HG03060 (cell line): ENCODE results near the gene RBM7.

Experiments used
- ATAC-seq: cut with Tn5 transposase; IDR thresholded peaks from one replicate; pipeline ENCODE4 v1.9.1; 2021; ENCODE audit warnings: low read depth, moderate number of reproducible peaks; ENCODE audit not compliant: unreplicated experiment

RBM7 gene

GRCh38 chr11:114395736-114396135 lies 4.7 kb upstream of the RBM7 start:
- no peak for ATAC-seq

DNA sequence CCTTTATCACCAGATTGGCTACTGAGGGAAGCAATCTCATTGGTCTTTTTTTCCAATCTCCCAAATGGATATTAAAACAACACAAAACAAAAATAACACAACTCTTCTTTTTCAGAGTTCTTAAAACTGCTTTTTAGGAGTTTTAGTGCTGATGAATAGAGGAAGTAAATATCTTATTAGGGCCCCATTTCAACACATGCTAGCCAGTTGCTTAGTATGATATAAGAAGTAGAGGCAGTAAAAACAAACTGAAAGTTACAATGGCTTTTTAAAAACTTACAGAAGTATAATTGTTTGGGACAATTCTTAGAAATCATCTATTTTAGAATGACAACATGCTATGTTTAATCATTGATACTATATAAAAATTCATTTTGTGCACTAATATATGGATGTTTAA lies 3.5 kb upstream of the RBM7 start:
- no peak for ATAC-seq

GRCh38 chr11:114397349-114397982 lies 3.0 kb upstream of the RBM7 start:
- ATAC-seq = no peak

GRCh38 chr11:114398303-114398920 lies 2.1 kb upstream of the RBM7 start:
- ATAC-seq = no peak

DNA sequence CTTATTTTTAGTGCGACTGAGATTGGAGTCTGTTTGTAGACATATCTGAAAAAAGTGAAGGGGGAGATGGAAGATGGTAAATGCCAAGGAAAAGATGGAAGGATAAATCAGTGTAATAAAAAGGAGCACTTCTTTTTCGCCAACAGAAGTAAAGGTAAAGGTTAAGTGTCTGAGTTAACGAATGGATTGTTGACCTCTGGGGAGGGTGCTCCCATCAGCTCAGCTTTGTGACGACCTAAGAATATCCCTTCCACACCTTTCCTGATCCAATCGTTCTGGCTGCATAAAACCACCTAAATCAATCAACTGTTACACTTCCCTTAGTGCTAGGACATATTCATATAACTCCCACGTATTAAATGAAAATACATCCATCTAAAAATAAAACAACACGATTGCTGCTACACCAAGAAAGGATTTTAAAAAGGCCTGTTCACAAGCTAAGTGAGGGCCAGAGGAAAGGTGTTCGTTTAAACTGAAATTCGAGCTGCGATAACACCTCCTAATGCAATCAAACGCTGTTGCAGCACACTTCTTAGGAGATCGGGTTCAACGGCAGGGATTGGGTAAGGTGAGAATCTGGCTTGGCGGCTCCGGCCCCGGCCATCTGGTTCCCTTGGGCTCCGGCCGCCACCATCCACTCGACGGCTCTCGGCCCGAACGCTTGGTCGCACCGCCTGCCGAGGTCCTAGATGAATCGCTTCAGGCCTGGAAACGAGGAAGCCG lies 813 bp upstream of the RBM7 start:
- peak; percentile 11 for ATAC-seq

DNA sequence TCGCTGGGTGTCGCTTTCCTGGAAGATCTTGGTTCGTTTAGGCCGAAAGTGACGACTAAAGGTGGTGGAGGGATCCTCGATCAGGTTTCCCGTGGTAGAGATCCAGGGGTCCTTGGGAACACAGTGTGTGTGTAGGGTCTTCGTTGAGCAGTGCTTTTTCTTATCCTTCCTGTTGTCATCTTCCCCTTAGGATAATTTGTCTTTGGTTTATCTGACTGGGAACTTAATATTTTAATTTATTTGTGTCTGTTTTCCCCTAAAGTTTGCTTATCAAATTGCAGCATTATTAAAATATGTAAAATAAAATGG lies 403 bp downstream of the RBM7 start:
- ATAC-seq = no peak

- no peak for ATAC-seq
Observed at GRCh38 chr11:114401311-114401710, 845 bp downstream of the RBM7 start.

- no peak for ATAC-seq
Observed at GRCh38 chr11:114412946-114413345, 12.5 kb downstream of the RBM7 start.

GRCh38 chr11:114413958-114414357 lies 13.5 kb downstream of the RBM7 start:
- no peak for ATAC-seq

DNA sequence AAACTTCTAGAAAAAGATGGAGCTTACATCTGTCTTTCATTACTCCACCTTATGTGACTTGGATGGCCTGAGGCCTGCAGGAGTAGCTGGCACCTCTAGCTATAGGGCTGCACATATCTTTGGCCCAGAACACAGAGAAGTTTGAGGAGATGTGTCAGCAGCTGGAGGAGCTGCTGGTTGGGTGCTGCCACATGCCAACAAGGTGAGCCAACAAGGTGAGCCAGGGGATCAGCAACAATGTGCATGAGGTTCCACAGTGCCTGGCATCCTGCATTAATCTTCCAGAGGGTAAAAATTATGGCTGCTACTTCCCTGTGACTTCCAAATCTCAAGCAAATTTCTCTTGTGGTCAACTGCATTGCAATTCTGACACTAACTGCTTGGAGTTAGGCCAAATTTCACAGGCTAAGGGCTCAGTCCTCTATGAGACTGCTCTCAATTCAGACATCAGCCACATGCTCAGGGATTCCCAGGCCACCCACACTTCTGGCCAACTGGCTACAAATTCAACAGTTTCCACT lies 16.0 kb downstream of the RBM7 start:
- ATAC-seq = no peak

- ATAC-seq = no peak
Observed at GRCh38 chr11:114426280-114426679, 25.8 kb downstream of the RBM7 start.

- ATAC-seq = no peak
Observed at GRCh38 chr11:114430290-114430689, 29.8 kb downstream of the RBM7 start.

DNA sequence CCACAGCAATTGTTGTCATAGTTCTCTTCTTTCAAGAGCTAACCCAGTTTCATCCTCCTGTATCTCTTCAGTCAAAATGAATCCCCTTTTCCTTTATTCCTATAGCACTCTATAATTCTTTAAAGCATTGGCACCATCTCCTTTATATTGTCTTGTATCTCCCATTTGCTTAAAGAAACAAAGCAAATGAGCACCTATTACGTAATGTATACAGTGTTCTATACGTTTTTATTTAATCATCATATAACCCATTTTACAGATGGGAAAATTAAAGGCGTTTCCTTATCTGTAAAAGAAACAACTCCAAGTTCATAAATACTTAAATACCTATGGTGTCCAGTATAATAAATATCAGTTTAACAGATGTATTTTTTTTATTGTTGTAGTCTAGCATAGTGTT lies 32.4 kb downstream of the RBM7 start:
- ATAC-seq = no peak

DNA sequence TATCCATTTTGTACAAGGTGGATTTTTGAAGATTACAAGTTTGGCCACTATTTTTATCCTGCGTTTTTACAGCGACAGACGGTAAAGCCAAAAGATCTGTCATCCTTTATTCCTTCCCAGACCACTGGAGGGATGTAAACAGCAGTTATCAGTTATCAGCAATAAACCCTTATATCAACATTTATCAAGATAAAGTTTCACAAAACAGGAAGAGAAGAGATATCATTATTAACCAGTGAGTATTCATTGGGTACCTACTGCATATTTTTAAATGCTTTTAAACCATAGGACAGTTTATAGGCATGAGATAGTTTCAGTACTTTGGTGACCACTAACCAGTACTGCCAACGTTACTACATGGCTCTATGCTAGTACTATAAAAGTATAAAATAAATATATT lies 32.9 kb downstream of the RBM7 start:
- ATAC-seq = no peak

GRCh38 chr11:114438303-114438702 lies 37.8 kb downstream of the RBM7 start:
- no peak for ATAC-seq

- ATAC-seq = peak; percentile 95
Observed at GRCh38 chr11:114439229-114440120, 39.0 kb downstream of the RBM7 start, which contains the start of gene REXO2. Gene REXO2, plus strand, starts transcription at chr11:114439467. Its CDS starts 62 bp downstream, at chr11:114439529.

DNA sequence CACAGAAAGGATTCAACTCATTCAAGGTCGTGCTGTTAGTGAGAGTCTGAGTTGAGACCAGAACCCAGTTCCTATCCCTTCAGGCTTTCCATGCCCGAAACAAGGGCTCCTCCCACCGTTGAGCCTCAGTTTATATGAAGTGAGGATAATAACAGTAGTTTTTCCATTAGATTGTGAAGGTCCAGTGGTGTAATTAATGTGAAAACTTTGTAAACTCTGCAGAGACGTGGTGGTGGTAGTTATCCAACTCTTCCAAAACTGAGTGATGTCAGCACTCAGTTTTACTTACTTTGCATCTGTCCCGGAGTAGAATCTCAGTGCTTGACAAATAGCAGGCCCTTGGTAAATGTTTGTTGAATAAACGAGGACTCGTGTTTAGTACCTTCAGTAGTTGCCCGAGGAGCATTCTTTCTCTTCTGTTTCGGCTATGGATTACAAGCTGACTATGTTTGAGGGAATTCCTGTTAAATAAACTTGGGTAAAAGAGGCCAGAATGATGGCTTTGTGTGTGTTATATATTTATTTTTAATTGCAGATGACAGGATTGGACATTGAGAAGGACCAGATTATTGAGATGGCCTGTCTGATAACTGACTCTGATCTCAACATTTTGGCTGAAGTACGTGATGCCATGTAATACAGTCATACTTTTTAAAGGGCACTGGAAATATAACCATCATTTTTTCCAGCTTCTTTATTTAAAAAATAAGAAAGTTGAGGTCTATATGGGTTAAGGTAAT lies 39.8 kb downstream of the RBM7 start:
- ATAC-seq = no peak

DNA sequence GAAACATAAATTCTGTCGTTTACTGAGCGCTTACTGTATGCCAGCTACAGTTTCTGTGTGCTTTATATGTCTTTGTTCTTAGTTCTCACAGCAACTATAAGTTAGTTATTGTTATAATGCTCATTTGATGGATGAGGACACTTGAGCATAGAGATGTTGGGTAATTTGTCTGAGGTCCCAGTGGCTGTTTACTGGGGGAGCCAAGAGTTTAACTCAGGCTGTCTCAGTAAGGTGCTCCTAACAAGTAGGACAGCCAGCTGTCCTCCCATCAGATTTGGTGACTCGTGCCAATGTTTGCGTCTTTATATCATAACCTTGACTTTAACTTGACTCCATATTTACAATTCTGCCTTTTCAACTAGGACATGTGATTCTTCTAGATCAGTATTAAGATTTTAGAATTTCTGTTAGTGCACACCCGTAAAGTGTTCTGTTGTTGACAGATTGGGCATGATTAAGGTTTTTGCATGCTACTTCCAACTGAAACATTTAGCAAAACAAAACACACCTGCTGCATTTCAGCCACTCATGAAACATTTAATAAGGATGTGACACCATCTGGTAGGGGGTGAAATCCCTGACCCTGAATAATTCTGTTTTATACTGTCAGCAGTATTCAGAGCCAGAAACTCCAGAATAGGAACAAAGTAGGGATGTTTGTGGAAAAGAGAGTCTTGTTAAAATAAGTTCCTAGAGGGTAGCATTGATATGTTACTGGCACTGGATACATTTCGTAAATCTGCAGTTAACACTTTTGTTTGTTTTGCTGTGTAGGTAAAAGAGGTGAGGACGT lies 40.7 kb downstream of the RBM7 start:
- ATAC-seq = no peak

- ATAC-seq = no peak
Observed at GRCh38 chr11:114441921-114442320, 41.5 kb downstream of the RBM7 start.
